Retinal pigment epithelial cell (primary cell): Measurements from ENCODE around the gene DMD.

Experiments
- DNase-seq: peaks from one replicate; pipeline ENCODE4 v3.0.0-alpha.2; 2010; ENCODE audit warnings: low read depth
- H3K4me3 ChIP-seq: 2 replicates; pipeline ENCODE4 v1.5.1; 2011; ENCODE audit warnings: mild to moderate bottlenecking, low read length, control low read depth, moderate library complexity
- TF ChIP-seq, protein P1 (sequence below): conservative IDR thresholded peaks from 2 replicates; pipeline ENCODE4 v1.5.1; 2011; ENCODE audit warnings: low read depth, low read length, control low read depth, inconsistent platforms

The DMD gene

DNA sequence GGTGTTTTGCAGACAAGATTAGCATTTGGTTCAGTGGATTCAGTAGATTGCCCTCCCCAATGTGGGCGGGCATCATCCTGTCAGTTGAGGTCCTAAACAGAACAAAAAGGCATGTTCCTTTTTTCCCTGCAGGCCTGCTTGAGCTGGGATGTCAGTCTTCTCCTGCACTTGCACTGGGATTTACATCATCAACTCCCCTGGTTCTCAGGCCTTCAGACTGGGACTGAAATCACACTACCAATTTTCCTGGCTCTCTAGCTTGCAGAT lies 1860.6 kb downstream of the DMD start:
- DNase-seq: no peak
- no peak overlapping the region for H3K4me3 ChIP-seq
- TF ChIP-seq, protein P1, sequence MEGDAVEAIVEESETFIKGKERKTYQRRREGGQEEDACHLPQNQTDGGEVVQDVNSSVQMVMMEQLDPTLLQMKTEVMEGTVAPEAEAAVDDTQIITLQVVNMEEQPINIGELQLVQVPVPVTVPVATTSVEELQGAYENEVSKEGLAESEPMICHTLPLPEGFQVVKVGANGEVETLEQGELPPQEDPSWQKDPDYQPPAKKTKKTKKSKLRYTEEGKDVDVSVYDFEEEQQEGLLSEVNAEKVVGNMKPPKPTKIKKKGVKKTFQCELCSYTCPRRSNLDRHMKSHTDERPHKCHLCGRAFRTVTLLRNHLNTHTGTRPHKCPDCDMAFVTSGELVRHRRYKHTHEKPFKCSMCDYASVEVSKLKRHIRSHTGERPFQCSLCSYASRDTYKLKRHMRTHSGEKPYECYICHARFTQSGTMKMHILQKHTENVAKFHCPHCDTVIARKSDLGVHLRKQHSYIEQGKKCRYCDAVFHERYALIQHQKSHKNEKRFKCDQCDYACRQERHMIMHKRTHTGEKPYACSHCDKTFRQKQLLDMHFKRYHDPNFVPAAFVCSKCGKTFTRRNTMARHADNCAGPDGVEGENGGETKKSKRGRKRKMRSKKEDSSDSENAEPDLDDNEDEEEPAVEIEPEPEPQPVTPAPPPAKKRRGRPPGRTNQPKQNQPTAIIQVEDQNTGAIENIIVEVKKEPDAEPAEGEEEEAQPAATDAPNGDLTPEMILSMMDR: no peak

DNA sequence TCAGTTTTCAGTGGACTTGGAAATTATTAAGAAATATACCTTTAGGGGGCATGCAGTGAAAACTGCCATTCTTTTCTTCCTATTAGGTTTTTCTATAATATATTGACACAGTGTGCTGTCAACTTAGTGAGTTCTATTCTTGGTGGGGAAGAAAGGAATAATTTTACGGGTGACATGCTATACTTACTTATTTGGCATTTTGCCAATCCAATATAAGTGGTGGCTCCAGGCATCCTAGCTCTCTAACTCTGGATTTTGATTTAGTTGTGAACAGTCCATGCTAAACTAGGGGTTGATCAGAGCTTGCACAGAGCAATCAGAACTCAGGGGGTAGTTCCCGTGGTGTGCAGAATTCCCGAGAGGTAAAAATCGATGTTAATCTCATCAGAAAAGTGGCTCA lies 1861.8 kb downstream of the DMD start:
- DNase-seq: no peak
- TF ChIP-seq, protein P1: no peak
- no peak overlapping the region for H3K4me3 ChIP-seq

DNA sequence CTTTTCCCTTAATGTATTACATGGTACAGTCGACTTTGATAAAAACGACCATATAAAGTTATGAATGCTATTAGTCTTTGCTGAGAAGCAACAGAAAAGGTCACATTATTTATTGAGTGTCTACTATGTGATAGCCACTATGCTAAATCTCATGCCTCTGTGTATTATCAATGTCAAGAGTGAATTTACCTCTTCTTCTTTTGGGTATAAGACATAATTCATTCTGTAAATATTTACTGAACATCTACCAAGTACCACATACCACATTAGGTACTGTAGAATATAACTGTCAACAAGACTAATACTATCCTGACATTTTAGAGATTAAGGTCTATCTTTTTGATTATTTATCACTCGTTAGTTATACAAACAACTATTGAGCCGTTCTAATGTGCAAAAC lies 1870.8 kb downstream of the DMD start:
- TF ChIP-seq, protein P1: no peak
- no peak for DNase-seq

DNA sequence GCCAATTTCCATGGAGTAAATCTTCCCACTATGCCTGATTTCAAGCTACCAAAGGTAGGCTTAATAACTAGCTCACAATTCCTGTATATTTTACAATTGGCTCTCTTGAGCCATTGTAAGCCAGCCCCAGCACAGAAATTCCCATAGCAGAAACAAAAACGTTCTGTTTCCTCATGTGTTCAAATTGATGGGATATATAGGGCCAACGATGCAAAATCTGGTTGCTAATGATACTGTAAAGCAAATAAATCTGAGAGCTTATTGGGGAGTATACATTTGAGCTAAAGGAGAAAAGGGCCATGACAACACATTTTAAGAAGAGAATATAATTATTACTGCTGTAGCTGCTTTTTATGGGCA lies 1872.4 kb downstream of the DMD start:
- no peak for DNase-seq
- no peak overlapping the region for H3K4me3 ChIP-seq
- TF ChIP-seq, protein P1: no peak

More for the DNA sequence above, 1870.8 kb downstream of the DMD start:
- no peak overlapping the region for H3K4me3 ChIP-seq

DNA sequence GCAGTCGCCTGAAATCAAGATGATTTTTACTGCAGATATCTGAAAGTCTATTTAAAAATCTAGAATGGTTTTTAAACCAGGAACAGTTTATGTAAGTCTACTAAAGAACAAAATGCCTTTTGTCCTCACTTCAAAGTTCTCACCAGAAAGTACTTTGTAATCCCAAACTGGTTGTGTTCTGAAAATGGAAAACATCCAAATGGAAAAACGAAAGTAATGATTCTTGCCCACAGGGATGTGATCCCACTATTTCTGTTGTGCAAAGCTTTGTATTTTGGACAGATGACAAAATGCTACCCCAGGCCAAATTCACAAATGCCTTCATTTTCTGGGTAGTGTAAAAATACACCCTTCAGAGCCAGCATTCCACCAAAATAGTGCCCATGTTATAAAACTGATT lies 1874.0 kb downstream of the DMD start:
- TF ChIP-seq, protein P1: no peak
- DNase-seq: no peak

DNA sequence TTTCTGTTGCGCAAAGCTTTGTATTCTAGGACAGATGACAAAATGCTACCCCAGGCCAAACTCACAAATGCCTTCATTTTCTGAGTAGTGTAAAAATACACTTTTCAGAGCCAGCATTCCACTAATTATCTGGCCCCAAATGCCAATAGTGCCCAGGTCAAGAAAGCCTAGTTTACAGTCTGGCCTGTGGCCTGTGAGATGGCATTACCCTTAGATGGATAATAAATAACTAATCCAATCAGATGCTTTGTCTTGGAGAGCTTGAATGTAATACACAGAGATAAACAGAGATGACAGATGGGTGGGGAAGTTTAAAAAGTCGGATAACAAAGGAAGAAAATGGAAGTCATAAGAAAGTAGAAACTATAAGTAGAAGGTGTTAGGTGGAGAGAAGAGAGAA lies 1874.9 kb downstream of the DMD start:
- no peak overlapping the region for H3K4me3 ChIP-seq
- no peak for DNase-seq
- TF ChIP-seq, protein P1: no peak

More for the DNA sequence above, 1874.0 kb downstream of the DMD start:
- H3K4me3 ChIP-seq: no peak overlapping the region

DNA sequence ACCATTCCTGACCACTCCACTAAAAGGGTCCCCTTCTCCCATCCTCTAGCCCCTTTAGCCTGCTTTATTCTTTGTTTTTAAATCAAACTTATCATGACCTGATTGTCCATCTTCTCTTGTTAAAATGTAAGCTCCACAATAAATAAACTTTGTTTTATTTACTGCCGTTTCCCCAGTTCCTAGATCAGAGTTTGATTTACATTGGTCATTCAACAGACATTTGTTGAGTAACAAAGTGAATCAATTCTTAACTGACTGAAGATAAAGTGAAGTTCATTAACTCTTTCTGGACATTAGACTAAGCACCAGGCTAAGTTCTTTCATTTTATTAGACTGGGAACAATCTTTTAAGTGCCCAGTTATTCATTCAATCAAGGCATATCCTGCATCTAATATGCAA lies 1876.4 kb downstream of the DMD start:
- no peak for DNase-seq
- TF ChIP-seq, protein P1: no peak
- no peak overlapping the region for H3K4me3 ChIP-seq
